BLaER1 treated with 17β-estradiol and CSF1 and Interleukin-3, amounts not matched to agents 10 nM and 100 nM (cell line): ENCODE results near the gene TAOK2.

Experiments used
- H3K27ac ChIP-seq, 11 experiments: shearing (Covaris generic); formaldehyde crosslinking; 2 replicates each; pipeline ENCODE4 v1.8.1; 2022
- H3K27me3 ChIP-seq, 11 experiments: shearing (Covaris generic); formaldehyde crosslinking; 2 replicates each; pipeline ENCODE4 v1.8.1; 2022
- H3K36me3 ChIP-seq, 11 experiments: shearing (Covaris generic); formaldehyde crosslinking; 2 replicates each; pipeline ENCODE4 v1.8.1; 2022
- H3K4me1 ChIP-seq, 10 experiments: shearing (Covaris generic); formaldehyde crosslinking; 2 replicates each; pipeline ENCODE4 v1.8.1; 2022
- H3K4me2 ChIP-seq, 11 experiments: shearing (Covaris generic); formaldehyde crosslinking; 2 replicates each; pipeline ENCODE4 v1.8.1; 2022
- H3K4me3 ChIP-seq, 10 experiments: shearing (Covaris generic); formaldehyde crosslinking; 2 replicates each; pipeline ENCODE4 v1.8.1; 2022
- H3K9ac ChIP-seq, 11 experiments: shearing (Covaris generic); formaldehyde crosslinking; 2 replicates each; pipeline ENCODE4 v1.8.1; 2022
- H3K9me3 ChIP-seq, 11 experiments: shearing (Covaris generic); formaldehyde crosslinking; replicated peaks in 1 of 11; 2 replicates each; pipeline ENCODE4 v1.8.1; 2022
- H4K20me1 ChIP-seq, 11 experiments: shearing (Covaris generic); formaldehyde crosslinking; 2 replicates each; pipeline ENCODE4 v1.8.1; 2022
- Cebpa-rat ChIP-seq, 11 experiments: shearing (Covaris generic); IDR thresholded peaks; 2 replicates each; pipeline ENCODE4 v1.8.1; 2022

TAOK2 gene

GRCh38 chr16:29994600-29995323 lies 21.1 kb downstream of the TAOK2 start:
- no peak for TF ChIP-seq Cebpa-rat (IDR thresholded peaks at IDR 0.05)
- Histone ChIP-seq H3K36me3 (peaks cover 37 to 58% (median 49%) of the 10 kb centered on the region in 11 experiments), H3K4me3 (peak overlapping the region; percentile 72 to 95 (median 86)), H3K27ac (peak overlapping the region; percentile 58 to 99 (median 96); a peak in 21 of 22 replicates), H3K4me1 (peaks cover 43 to 64% (median 55%) of the 10 kb centered on the region in 10 experiments), H3K9ac (peak overlapping the region; percentile 80 to 99 (median 93)), H4K20me1 (peaks cover 0 to 46% (median 7%) of the 10 kb centered on the region in 11 experiments; a peak in 12 of 22 replicates), H3K9me3 (no peaks in the 10 kb centered on the region), H3K27me3 (no peaks in the 10 kb centered on the region), H3K4me2 (peak overlapping the region; percentile 90 to 97 (median 94))

- TF ChIP-seq Cebpa-rat (IDR thresholded peaks at IDR 0.05), result no peak
- H4K20me1 ChIP-seq, result peaks cover 0 to 53% (median 12%) of the 10 kb centered on the region in 11 experiments; a peak in 17 of 22 replicates
- H3K4me1 ChIP-seq, result peaks cover 47 to 70% (median 61%) of the 10 kb centered on the region in 10 experiments
- H3K4me3 ChIP-seq, result peak within 1 kb of the TSS; percentile 72 to 95 (median 86)
- peak within 1 kb of the TSS; percentile 80 to 99 (median 93) for H3K9ac ChIP-seq
- peak within 1 kb of the TSS; percentile 58 to 99 (median 96) for H3K27ac ChIP-seq
- no peaks in the 10 kb centered on the region for H3K9me3 ChIP-seq
- peak within 1 kb of the TSS; percentile 90 to 98 (median 94) for H3K4me2 ChIP-seq
- H3K36me3 ChIP-seq, result peaks cover 31 to 52% (median 42%) of the 10 kb centered on the region in 11 experiments
- H3K27me3 ChIP-seq, result no peaks in the 10 kb centered on the region
Measured at GRCh38 chr16:29995324-29995910, 21.7 kb downstream of the TAOK2 start, which contains the start of gene HIRIP3. Gene HIRIP3, minus strand, starts transcription at chr16:29995617. Its CDS starts 12 bp downstream, at chr16:29995605.

DNA sequence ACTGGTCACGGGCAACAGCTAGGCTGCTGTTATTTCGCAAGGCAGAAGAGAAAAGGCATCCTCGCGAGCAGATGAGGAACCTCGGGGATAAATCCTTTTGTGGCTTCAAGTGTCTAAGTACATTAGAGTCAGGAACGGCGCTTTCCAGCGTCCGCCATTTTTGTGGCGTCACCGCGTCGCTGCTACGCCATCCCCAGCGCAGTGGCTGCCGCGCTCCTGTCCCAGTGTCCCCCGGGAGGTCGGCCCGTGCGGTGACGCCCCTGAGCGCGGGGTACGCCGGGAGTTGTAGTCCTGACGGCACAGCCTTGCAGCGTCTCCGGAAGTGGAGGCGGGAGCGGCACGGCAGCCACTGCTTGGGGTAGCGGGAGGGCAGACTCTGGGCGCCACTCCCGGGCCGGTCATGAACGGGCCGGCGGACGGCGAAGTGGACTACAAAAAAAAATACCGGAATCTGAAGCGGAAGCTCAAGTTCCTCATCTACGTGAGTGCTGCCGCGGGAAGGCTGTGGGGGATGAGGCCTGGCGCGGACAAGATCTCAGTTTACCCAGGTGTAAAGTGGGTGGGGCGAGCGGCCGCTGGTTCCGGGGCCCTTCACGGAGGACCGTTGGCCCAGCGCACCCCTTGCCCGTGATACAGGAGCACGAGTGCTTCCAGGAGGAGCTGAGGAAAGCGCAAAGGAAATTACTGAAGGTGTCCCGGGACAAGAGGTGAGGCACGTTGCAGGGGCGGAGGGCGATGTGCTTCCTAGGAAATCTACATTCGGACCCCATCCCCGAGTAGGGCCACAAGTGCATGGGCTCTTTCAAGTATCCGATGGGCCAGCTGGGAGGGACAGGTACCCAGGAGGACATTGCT lies 22.5 kb downstream of the TAOK2 start, which contains the start of gene INO80E:
Gene INO80E, plus strand, starts transcription at position 331 of the 855 bp plus-strand sequence. Its CDS starts 70 bp downstream, at position 401.
- TF ChIP-seq Cebpa-rat (IDR thresholded peaks at IDR 0.05), result no peak

GRCh38 chr16:29996766-29997250 lies 23.1 kb downstream of the TAOK2 start:
- Histone ChIP-seq H3K27me3 (no peaks in the 10 kb centered on the region), H3K4me3 (peak overlapping the region; percentile 72 to 95 (median 86)), H3K4me1 (peaks cover 55 to 82% (median 75%) of the 10 kb centered on the region in 10 experiments), H4K20me1 (peaks cover 0 to 54% (median 22%) of the 10 kb centered on the region in 11 experiments; a peak in 17 of 22 replicates), H3K27ac (peak overlapping the region in 9 of 11 experiments; percentile 92 to 99 (median 97); a peak in 18 of 22 replicates), H3K36me3 (peaks cover 19 to 42% (median 28%) of the 10 kb centered on the region in 11 experiments), H3K4me2 (peak overlapping the region; percentile 90 to 98 (median 94)), H3K9me3 (no peaks in the 10 kb centered on the region), H3K9ac (peak overlapping the region; percentile 80 to 99 (median 93))
- TF ChIP-seq Cebpa-rat (IDR thresholded peaks at IDR 0.05), result no peak

More for the DNA sequence above, 22.5 kb downstream of the TAOK2 start, which contains the start of gene INO80E:
- Histone ChIP-seq H3K4me3 (peak within 1 kb of the TSS; percentile 72 to 95 (median 86)), H3K27me3 (no peaks in the 10 kb centered on the region), H3K9me3 (no peaks in the 10 kb centered on the region), H3K36me3 (peaks cover 24 to 44% (median 35%) of the 10 kb centered on the region in 11 experiments), H3K4me1 (peaks cover 55 to 77% (median 68%) of the 10 kb centered on the region in 10 experiments), H4K20me1 (peaks cover 0 to 54% (median 15%) of the 10 kb centered on the region in 11 experiments; a peak in 17 of 22 replicates), H3K9ac (peak within 1 kb of the TSS; percentile 80 to 99 (median 93)), H3K4me2 (peak within 1 kb of the TSS; percentile 90 to 98 (median 94)), H3K27ac (peak within 1 kb of the TSS; percentile 58 to 99 (median 96))

GRCh38 chr16:29999605-30000004 lies 25.9 kb downstream of the TAOK2 start:
- Histone ChIP-seq H3K9me3 (no peaks in the 10 kb centered on the region), H3K27ac (0 out of 22 replicates have a peak overlapping the region, but pooled peaks of 1 of the 11 experiments have one; percentile 10), H3K4me3 (no peak overlapping the region), H3K4me2 (peak overlapping the region in 10 of 11 experiments; percentile 14 to 94 (median 80); a peak in 19 of 22 replicates), H3K4me1 (peaks cover 34 to 87% (median 82%) of the 10 kb centered on the region in 10 experiments), H3K36me3 (peaks cover 0 to 28% (median 11%) of the 10 kb centered on the region in 11 experiments; a peak in 12 of 22 replicates), H4K20me1 (peaks cover 8 to 62% (median 44%) of the 10 kb centered on the region in 11 experiments; a peak in 19 of 22 replicates), H3K9ac (peak overlapping the region in 6 of 11 experiments; percentile 9 to 60 (median 32); a peak in 5 of 22 replicates), H3K27me3 (no peaks in the 10 kb centered on the region)
- TF ChIP-seq Cebpa-rat (IDR thresholded peaks at IDR 0.05), result no peak

DNA sequence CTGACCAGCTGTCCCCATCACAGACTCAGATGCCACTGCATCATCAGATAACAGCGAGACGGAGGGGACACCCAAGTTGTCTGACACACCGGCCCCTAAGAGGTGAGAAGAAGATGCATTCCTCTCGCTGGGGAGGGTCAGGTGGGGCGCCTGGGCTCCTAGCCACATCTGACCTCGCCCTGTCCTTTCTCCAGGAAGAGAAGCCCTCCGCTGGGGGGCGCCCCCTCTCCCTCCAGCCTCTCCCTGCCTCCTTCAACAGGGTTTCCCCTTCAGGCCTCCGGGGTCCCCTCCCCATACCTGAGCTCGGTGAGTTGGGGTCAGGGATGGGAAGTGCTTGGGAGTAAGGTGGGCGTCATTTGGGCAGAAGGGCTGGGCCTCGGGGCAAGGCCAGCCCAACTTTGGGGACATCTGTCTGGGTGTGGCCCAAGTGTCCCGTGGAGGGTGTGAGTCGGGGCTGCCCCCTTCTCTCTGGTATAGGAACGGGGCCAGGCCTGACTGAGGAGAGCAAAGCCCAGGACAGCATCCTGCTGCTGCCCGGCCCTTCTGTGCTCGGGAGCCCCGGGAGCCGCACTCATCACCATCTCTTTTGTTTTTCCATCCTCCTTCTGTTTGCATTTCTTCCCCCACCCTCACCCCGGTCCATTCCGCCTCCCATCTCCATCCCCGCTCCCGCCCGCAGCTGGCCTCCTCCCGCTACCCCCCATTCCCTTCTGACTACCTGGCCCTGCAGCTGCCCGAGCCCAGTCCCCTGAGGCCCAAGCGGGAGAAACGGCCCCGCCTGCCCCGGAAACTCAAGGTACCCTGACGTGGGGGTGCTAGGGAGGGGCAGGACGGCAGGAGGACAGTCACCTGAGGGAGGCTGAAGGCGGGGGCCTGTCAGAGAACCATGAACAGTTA lies 27.3 kb downstream of the TAOK2 start:
- Histone ChIP-seq H3K4me3 (peak overlapping the region in 3 of 10 experiments; percentile 24 to 34 (median 27); a peak in 3 of 20 replicates), H3K4me2 (peak overlapping the region; percentile 14 to 94 (median 76); a peak in 21 of 22 replicates), H3K27me3 (no peaks in the 10 kb centered on the region), H3K36me3 (peaks cover 0 to 32% (median 11%) of the 10 kb centered on the region in 11 experiments; a peak in 16 of 22 replicates), H3K27ac (peak overlapping the region in 1 of 11 experiments; percentile 14; a peak in 2 of 22 replicates), H3K9ac (peak overlapping the region in 8 of 11 experiments; percentile 13 to 60 (median 34); a peak in 11 of 22 replicates), H4K20me1 (peaks cover 14 to 67% (median 49%) of the 10 kb centered on the region in 11 experiments; a peak in 19 of 22 replicates), H3K4me1 (peaks cover 43 to 93% (median 89%) of the 10 kb centered on the region in 10 experiments), H3K9me3 (no peaks in the 10 kb centered on the region)
- TF ChIP-seq Cebpa-rat (IDR thresholded peaks at IDR 0.05), result no peak
